Activated CD4-positive, alpha-beta T cell treated with anti-CD3 and anti-CD28 coated beads, Interleukin-2, amount 50 U/mL, for 4 hours (primary cell): Measurements from ENCODE around the gene SHISAL2A.

Experiments
- DNase-seq, 2 experiments: peaks; one replicate each; pipeline ENCODE4 v3.0.0-alpha.2; 2020

SHISAL2A gene

DNA sequence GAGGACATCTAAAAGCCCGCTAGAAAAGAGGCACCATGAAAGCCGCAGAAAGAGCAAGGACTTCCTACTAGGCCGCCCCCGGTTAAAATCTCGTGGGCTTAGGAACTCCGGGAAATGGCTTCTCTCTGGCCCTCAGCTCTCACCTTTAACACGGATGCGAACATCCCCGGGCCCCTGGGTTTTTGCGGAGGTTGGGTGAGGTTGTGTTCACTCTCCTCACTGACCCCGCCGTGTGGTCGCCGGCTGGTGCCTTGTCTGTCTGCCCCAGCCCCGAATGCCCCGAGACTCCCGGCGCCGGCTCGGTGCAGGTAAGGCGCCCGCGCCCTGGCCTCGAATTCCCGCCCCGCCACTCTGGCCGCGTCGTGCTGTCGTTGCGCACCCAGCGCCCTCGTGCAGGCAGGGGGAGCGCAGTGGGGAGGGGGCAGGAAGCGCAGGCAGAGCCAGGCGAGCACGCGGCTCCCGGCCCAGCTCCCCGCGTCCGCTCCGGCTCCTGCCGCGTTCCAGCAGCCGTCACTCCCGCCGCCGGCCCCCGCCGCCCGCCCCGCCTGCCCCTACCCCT, at the start of gene SHISAL2A:
Gene SHISAL2A, plus strand, starts transcription at position 437 of the 559 bp plus-strand sequence. CDS start 326 bp downstream, outside the sequence.
- peak; percentile 60 for DNase-seq

DNA sequence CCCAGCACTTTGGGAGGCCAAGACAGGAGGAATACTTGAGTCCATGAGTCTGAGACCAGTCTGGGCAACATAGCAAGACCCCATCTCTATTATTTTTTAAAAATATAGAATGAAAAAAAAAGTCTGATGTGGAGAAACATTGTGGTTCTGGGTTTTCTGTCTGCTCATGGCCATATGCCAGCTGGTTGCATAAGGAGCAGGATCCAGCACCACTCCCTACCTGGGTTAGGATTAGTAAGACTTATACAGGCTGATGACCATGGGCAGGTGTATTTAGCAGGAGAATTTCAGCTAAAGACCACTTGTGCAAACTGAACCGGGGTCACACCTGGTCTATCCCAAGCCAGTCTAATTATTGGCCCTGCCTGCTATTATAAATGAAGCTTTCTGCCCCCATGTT, 47.5 kb upstream of the SHISAL2A start:
- no peak for DNase-seq

DNA sequence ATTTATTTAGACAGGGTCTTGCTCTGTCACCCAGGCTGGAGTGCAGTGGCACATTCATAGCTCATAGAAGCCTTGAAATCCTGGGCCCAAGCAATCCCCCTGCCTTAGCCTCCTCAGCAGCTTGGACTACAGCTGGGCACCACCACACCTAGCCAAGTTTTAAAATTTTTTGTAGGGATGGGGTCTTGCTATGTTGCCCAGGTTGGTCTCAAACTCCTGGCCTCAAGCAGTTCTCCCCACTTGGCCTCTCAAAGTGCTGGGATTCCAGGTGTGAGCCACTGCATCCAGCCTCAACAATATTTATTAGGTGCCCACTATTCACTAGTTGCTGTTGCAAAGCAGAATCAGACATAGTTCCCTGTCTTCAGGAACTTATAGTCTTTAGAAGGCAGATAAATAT, 44.9 kb upstream of the SHISAL2A start:
- DNase-seq: no peak

DNA sequence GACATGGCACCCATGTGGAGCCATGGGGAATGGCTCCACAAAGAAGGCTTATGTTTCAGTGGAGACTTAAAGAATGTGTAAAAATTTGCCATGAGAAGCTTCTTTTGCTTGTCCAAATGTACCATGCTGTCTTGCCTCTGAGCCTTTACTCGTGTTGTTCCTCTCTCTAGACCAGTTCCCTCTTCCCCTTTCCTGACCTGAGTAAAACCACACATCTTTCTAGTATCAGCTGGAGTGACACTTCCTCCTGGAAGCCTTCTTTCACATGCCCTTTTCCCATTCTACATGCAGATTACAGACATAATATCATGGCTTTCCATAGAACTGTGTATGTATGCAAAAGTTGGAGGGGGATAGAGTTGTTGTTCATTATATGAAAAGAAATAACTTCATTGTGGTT, 44.4 kb upstream of the SHISAL2A start:
- DNase-seq: no peak

DNA sequence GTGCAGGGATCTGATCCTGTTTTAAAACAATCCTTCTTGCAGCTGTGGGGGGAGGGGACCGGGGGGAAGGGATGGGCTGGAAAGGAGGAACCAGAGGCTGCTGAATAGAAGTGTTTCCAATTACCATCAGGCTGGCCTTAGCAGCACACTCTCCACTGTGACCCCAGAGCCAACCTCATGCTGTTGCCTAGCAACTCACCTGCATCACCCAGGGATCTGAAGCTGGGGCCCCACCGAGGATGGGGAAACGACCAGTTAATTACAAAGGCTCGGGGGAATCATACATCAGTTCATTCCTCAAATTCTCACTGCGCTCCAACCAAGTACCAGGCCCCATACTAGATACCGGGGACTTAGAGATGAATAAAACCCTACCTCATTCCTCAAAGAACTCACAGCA, 42.7 kb upstream of the SHISAL2A start:
- no peak for DNase-seq

DNA sequence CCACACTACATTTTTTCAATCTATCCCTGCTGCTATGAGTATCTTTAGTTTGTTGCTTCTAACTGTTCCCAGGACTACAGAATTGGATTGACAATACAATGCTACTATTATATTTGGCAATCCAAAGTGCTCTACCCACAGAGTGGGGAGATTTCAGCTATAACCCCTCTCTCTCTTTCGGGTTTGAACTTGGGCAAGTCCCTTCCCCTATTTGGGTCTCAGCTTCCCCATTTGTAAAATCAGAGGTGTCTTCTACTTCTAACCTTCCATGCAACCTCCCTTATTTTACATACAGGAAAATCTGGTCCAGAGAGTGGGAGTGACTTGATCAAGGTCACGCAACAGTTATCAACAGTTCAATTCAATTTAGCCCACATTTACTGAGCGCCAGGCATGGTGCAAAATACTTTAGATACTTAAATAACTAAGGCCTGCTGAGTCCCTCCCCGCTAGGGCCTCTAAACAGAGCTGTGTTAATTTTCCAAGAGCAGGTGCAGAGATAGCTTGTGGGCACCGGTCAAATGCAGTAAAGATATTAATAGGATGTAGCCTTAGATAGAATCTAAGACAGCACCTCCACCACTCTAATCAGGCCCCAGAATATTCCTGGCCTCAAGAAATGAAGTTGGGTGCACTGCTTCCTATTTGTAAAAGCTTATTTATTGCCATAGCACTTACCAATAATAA, 40.2 kb upstream of the SHISAL2A start:
- DNase-seq: no peak

DNA sequence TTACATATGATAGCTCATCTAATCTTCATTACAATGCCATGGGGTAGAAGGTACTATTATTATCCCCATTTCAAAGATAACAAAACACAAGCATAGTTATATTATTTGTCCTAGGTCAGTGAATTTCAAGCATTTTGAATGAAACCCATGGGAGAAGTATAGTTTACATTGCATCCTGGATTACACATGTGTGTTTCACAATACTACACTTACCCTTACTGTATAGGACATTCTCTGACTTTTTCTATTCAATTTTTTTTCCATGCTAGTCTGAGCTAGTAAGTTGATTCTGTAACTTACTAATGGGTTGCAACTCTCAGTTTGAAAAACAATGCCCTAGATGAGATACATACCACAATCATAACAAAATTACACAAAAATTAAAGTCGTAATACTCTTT, 39.5 kb upstream of the SHISAL2A start:
- DNase-seq: no peak

DNA sequence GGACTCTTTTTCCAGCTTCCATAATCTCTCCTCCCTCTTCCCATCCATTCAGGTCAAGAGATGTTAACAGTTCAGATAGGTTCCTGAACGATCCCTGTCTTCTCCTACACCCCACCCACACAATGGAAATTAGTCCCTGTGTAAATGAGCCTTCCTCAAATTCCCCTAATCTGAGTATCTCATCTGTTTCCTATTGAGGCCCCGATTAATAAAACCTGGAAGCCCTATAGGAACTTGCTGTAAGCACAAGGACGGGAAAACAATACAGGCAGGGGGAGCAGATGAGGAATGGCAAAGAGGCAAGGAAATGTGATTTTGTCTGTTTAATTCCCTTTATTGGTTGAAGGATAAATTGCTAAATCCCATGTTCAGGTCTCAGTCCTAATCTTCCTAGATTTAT, 37.9 kb upstream of the SHISAL2A start:
- no peak for DNase-seq

DNA sequence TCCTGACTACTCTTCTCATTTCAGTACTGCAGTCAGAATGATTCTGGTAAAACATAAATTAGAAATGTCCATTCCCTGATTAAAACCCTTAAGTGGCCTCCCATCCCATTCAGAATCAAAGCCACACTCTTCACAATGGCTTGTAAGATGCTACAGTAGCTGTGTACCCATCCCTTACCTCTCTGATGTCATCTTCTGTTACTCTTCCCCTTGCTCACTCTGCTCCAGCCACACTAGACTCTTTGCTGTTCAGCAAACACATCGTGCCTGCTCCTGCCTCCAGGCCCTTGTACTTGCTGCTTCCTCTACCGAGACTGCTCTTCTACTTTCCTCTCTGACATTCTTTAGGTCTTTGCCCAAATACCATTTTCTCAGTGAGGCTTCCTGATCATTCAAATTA, 35.1 kb upstream of the SHISAL2A start:
- no peak for DNase-seq

DNA sequence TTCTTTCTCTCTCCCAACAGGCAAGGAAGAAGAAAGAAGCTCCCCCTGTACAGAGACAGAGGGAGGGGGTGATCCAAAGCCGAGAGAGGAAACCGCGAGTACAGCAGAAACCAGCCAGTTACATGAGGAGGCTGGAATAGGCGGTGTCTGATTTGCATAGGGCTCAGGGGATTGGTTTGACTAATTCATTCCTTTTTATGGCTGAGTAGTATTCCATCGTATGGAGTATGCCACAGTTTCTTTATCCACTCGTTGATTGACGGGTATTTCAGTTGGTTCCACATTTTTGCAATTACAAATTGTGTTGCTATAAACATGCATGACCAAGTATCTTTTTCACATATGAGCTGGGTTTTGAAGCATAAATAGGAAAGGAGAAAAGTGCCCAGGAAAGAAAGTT, 34.2 kb upstream of the SHISAL2A start:
- no peak for DNase-seq

DNA sequence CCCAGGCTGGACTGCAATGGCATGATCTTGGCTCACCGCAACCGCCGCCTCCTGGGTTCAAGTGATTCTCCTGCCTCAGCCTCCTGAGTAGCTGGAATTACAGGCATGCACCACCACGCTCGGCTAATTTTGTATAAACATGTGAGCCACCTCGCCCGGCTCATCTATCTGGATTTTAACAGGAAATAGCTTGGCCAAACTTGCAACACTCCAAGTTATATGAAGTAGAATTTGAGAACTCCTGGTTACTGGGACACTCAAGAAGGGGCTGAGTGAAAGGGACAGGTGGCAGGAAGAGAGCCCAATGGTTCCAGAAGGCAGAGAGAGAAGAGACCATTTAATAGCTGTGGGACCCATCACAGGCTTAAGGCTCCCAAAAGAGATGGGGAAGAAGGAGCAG, 33.7 kb upstream of the SHISAL2A start:
- no peak for DNase-seq

DNA sequence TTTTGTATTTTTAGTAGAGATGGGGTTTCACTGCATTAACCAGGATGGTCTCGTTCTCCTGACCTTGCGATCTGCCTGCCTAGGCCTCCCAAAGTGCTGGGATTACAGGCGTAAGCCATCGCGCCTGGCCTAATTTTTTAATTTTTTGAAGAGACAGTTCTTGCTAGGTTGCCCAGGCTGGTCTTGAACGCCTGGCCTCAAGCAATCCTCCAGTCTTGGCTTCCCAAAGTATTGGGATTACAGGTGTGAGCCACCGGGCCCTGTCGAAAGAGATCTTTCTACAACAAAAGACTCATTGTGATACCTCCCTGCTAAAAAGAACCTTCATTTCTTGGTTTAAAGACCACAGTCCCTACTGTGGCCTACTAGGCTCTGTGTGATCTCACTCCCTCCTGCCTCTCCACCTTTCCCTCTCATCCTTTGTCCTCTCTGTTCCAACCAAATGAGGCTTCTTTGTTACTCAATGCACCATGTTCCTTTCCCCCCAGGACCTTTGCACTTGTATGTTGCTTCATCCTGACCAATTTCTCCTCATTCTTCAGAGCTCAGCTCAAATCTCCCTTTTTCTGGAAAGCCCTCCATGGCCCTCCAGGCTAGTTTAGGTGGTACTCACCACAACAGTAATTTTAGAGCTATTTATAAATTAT, 32.3 kb upstream of the SHISAL2A start:
- no peak for DNase-seq

DNA sequence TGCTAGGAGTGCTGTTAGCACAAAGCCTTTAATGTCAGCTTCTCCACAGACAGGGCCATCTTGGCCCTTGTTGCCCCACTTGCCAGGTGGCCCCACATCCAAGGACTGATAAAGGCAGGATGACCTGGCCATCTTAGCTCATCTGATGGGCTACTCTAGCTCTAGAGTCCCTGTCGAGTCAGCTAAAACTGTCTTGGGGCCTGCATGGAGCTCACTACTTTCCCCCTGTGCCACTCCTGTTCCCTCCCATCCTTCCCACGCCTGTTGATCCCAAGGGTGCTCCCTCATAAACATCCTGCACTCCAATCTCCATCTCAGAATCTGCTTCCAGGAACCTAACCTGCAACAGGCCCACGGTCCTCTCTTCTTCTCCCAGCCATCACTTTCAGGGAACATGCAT, 31.4 kb upstream of the SHISAL2A start:
- no peak for DNase-seq

DNA sequence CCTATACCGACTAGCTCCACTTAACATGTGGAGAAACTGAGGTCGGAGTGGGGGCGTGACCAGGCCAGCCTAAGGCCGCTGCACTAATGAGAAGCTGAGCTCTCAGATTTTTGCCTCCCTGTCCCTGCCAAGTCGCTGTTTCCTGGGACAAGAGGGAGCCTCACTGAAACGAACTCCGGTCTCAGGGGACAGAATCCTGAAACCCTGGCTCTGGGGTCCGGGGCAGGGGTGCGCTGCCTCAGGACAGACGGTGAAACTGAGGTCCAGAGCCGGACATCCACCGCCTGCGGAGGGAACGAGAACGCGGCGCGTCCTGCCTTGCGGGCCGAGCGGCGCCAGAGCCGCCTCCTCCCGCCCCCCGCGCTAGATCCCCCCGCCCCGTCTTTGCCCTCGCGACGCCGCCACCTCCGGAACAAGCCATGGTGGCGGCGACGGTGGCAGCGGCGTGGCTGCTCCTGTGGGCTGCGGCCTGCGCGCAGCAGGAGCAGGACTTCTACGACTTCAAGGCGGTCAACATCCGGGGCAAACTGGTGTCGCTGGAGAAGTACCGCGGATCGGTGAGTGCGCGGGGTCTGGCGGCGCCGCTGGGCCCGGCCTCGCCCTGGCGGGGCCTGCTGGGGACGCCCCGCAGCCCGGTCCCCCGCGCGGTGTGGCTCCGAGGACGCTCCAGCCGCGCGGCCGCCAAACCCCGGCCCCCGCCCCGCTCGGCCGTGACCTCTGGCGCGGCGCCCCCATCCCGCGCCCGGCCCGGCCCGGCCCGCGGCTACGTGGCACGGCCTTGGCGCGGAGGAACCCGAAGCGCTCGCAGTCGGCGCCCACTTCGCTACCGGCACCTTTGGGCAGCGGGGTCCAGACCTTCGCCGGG, 30.7 kb upstream of the SHISAL2A start, which contains the start of gene GPX7:
Gene GPX7, plus strand, starts transcription at position 381 of the 865 bp plus-strand sequence. Its CDS starts 39 bp downstream, at position 420.
- peak; percentile 43 for DNase-seq

DNA sequence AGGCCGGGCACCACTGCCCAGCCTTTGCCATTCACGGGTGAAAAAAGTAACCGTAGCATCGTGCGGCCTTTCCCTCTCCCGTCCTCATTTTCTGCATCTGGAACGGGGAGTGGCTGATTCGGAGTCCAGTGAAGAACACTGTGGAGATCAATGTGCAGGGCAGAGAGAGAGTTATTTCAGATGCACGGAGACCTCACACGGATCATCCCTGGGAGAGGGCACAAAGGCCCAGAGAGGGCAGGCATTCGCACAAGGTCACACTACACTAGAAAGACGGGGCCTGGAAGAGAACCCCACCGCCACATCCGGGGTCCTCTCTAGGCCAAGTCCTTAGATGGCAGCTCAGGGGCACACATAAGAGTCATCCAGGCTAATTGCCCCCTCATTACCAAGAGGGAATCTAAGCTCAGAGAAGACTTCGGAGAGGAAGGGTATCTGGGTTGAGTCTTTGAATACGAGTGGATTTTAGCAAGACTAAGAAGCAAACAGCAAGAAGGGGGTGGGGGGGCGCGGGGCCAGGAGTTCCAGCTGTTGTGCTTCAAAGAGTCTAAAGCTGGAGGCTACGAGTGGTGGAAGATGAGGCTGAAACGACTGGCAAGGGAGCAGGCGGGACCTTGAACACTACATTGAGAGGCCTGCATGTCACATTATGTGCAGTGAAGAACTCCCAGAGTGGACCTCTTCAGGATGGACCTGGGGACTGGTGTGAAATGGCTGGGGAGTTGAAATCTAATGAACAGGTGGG, 29.9 kb upstream of the SHISAL2A start:
- DNase-seq: no peak

DNA sequence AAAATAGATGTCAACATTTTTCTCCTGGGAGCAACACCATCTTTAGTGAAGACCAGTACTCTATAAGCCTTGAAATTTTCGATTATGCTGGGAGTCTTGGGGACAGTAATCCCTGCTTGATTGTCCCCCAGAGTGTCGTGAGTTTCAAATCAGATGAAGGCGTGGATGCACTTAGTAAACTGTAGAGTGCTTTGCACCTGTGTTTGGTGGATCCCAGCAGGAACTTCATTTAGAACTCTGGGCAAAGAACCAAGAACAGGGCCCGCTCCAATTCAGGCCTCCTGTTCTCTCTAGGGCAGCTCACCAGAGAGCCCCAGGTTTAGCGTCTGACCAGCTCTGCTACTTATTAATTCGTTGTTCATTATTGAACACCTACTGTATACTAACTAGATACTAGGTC, 29.3 kb upstream of the SHISAL2A start:
- no peak for DNase-seq

DNA sequence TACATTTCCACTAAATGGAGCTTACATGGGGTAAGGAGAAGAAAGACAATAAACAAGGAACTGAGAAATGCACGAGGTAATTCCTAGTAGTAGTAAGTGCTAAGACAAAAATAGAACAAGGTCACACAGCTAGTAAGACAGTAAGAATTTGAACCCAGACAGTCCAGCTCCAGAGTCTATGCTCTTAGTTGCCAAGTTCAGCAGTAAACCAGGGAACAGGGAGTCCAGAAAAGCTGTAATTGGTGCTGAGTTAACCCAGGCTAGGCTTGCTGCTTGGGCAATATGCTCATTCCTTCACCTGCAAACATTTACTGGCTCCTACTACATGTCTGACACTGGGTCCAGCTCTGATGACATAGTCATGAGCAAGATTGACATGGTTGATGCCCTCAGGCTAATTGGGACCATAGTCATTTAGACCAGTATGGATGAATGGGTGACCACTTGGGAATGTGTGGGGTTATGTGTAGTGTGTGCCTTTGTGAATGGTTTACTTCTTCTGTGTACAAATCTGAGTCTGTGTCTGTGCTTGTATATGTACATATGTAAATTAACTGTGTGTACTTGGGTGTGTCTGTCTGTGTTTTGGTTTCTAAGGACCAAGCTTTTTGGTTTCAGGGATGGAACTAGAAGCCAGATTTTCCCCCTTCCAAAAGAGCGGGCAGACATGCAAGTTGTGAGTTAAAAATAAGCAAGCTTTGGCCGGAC, 28.8 kb upstream of the SHISAL2A start:
- DNase-seq: no peak

DNA sequence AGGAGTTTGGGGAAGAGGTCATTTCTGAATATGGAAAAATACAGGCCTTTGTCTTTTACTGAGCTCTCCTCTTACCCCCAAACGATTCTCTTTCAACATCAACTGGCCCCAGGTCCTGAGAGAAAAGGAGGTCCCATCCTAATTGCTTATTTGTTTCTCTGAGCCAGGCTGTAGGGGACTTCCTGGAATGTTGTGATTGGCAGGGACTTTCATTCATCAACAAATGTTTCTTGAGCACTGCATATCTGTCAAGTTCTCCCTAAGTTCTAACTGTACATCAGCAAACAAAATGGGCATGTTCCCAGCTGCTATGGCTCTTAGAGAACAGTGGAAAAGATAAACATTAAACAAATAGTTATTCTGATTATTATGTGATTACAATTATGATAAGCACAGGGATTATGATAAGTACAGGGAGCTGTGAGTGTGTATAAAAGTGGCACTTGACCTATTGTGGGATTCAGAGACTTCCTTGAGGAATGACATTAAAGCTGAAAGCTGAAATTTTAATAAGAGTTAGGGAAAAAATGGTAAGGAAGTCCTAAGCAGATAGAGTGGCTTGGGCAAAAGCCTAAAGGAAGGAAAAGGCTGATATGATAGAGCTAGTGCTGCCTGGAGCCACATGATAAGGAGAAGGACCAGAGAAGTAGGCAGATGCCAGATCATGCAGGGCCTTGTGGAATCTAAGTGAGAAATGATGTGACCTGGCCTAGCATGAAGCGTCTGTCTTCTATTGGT, 19.2 kb upstream of the SHISAL2A start:
- no peak for DNase-seq

DNA sequence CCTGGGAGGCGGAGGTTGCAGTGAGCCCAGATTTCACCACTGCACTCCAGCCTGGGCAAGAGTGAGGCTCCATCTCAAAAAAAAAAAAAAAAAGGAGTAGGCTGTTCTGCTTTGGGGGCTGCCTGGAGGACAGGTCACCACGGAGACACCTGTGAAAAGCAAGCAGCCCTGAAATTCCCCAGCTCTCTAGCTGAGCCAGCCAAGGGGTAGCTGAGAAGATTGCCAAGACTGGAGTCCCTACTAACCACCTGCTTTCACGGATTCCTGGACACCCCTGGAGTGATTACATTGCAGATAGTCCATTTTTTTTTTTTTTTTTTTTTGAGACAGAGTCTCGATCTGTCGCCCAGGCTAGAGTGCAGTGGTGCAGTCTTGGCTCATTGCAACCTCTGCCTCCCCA, 18.3 kb upstream of the SHISAL2A start:
- DNase-seq: no peak

DNA sequence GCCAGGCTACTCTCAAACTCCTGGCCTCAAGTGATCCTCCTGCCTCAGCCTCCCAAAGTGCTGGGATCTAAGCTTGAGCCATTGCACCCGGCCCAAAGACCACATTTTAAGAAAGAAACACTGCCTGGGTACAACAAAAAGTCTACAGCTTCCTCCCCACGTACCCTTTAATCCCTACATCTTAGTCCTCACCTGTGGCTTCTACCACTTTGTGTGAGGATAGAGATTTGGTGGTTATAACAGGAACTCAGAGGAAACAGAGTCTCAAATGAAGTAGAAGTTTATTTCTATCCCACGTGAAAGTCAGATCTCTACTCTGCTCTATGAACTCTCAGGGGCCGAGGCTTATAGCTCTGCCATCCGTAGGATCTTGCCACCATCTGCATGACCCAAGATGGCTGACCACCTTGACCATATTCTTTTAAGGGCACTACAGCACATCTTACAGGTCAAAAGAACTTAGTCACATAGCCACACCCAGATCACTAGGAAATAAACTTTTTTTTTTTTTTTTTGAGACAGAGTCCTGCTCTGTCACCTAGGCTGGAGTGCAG, 17.4 kb upstream of the SHISAL2A start:
- DNase-seq: no peak

DNA sequence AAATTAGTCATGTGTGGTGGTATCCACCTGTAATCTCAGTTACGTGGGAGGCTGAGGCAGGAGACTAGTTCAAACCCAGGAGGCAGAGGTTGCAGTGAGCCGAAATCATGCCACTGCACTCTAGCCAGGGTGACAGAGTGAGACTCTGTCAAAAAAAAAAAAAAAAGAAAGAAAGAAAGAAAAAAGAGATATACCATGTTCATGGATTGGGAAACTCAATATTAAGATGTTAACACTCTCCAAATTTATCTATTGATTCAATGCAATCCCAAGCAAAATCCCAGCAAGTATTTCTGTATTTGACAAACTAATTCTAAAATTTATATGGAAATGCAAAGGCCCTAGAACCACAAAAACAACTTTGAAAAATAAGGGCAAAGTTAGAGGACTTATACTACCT, 11.0 kb upstream of the SHISAL2A start:
- DNase-seq: no peak
